GM04504 (cell line): Measurements from ENCODE around the gene JPH3.
A peak's percentile ranks its signal among the peaks of the same experiment; 100 is the strongest.

Experiments used
- DNase-seq: peaks from one replicate; pipeline ENCODE4 v3.0.0-alpha.2; 2012; ENCODE audit warnings: low read depth

JPH3 gene

DNA sequence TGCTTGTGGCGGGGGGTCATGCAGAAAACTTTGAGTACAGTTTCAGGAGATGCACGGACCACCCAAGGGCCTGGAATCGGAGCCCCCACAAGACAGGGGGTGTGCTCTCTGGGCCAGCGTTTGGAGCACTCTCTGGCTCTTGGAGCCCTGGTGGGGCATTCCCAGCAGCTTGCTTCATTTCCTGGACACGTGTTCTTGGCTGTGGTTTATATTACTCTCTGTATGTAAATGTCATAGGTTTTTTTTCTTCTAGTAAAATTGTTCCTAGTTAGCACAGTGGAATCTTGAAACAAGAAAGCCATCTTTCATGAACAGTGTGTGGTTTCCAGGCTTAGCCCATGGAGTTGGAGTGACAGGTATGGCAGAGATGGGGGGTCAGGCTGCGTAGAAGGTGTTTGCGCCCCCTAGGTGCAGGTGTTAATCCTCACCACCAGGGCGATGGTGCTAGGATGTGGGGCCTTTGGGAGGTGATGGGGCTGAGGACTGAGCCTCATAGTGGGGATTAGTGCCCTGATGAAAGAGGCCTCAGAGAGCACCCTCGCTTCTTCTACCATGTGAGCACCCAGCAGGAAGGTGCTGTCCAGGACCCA is 79.8 kb downstream of the JPH3 start:
- peak; percentile 32 for DNase-seq

- DNase-seq: no peak
Measured at GRCh38 chr16:87682852-87683399, 80.6 kb downstream of the JPH3 start.

DNA sequence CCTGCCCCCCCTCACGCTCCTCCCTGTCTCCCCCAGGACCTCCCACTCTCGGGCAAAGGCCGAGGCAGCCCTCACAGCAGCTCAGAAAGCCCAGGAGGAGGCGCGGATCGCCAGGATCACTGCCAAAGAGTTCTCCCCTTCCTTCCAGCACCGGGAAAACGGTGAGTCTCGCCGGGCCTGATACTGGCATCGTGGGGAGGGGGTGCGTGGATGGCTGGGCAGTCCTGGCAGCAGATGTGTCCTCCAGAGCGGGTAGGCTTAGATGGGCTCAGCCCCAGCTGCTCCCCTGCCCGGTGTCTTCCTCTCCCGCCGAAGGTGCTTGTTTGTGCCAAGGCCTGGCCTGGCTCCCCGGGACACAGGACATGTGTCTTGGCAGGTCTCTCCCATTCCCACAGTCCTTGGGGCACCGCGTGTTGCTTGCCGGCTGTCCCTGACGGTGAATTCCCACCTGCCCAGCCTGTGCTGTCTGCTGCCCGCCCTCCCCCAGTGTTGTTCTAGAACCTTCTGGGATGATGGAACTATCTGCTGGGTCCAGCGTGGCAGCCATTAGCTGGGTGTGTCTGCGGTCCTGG is 81.9 kb downstream of the JPH3 start:
- no peak for DNase-seq

- DNase-seq: no peak
Measured at GRCh38 chr16:87684711-87685404, 82.5 kb downstream of the JPH3 start.

DNA sequence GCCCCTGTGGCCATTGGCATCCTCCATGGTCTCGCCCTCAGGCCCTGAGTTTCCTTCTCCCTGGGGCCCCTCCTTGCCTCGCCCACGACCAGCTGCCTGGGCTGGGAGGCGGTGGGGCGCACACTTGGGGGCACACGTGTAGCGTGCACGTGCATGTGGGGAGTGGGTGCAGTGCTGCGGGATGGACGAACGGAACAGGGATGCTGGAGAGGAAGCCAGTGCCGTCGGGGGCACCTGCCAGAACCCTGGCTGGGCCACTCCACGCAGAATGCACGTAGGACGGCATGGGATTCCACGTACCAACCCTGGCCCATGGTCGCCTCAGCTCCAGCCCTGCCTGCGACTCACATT is 83.1 kb downstream of the JPH3 start:
- DNase-seq: no peak

DNA sequence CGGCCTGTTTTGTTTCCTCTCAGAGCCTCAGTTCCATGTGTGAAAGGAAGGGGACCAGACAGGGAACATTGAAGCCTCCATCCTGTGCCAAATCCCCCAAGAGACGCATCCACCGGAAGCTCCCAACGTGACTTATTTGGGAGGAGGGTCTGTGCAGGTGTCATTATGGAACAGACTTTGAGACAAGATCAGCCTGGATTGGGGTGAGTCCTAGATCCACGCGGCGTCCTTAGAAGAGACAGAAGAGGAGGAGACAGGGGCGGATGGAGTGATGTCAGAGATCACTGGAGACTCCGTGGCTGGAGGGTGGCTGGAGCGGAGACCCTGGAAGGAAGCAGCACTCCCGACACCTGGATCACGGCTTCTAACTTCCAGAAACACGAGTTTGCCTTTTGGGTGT is 83.5 kb downstream of the JPH3 start:
- no peak for DNase-seq

DNA sequence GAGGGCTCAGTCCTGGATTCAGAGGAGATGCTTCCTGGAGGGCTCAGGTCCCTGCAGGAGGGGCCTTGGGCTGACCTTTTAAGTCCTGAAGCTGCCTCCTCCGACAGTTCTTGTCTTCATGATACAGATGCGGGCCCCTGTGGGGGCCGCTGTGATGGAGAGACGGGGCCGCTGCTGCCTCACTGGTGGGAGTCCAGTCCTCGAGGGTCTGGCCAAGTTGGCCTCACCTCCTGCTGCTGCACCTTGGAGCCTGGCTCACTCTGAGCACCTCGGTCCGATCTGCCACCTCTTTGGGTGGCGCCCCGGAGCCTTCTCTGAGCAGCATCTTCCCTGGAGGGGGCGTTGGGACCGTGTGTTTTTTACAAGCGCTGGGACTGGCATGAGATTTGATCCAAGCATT is 84.4 kb downstream of the JPH3 start:
- no peak for DNase-seq

DNA sequence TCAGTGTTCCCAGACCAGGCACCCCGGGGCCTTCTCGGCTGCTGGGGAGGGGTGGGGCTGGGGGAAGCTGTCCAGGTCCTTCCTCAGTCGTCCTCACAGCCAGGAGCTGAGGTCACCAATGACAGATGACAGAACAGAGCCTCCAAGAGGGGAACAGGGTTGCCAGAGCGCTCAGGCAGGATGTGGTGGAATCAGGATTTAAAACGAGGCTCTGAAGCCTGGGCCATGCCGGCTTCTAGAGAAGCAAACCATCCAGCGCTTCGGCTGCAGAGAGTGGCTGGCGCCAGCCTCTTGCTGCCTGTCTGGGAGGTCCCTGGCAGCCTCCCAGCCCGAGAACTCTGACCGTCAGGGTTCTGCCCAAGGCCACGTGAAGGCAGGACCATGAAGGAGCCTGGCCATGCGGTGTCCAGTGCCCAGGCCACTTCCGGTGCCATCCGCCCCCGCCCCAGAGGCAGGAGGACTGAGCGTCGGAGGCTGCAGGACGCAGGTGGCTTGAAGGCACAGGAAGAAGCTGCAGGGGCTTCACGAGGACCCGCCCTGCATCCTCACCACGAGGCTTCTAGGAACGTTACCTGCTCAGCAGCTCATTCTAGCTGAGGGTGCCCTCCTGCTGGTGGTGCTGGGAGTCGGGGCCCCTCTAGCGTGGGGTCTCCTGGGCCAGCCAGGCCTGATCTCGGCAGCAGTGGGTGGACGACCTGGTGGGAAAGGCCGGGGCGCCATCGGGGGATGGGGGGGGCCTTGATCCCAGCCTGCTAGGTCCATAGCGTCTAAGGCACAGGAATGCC is 85.0 kb downstream of the JPH3 start:
- DNase-seq: no peak

GRCh38 chr16:87687998-87688529 is 85.8 kb downstream of the JPH3 start:
- DNase-seq: no peak

DNA sequence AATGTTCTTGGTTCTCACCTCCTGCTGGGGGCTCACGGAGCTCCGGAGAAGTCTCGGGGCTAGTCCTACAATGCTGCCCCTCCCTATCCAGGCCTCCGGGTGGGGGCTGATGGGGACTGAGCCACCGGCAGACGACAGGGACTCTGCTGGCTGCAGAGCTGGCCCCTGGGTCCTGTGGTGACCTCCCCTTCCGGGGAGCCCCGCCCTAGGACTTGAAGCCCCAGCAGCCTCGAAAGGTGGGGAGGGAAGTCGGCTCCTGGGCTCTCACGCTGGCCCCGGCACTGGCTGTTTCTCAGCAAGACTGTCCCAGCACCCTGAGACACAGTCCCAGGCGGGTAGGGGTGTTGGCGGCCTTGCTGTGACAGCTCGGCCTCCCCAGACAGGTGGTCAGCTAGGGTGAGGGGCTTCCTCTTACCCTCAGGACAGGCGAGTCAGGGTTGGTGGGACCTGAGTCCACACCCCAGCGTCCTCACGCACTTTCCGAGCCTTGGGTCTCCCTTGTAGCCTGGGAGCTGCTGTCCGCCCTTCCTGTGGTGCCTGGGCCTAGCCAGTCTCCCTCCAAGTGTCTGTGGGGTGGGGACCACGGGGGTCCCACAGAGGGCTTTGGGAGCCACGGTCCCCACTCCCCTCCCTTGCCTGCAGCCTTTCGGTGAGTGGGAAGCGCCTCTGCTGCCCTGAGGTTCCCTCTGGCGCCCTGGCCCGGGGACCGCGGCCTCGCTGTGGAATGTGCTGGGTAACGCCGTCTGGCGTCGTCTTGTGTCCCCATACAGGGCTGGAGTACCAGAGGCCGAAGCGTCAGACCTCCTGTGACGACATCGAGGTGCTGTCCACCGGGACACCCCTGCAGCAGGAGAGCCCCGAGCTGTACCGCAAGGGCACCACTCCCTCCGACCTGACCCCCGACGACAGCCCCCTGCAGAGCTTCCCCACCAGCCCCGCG is 86.8 kb downstream of the JPH3 start:
- DNase-seq: no peak

- no peak for DNase-seq
Measured at GRCh38 chr16:87689956-87690465, 87.7 kb downstream of the JPH3 start.

GRCh38 chr16:87690911-87691685 is 88.8 kb downstream of the JPH3 start:
- no peak for DNase-seq

GRCh38 chr16:87691686-87692079 is 89.4 kb downstream of the JPH3 start:
- no peak for DNase-seq

GRCh38 chr16:87692176-87692575 is 89.9 kb downstream of the JPH3 start:
- DNase-seq: no peak

GRCh38 chr16:87692756-87693155 is 90.4 kb downstream of the JPH3 start:
- no peak for DNase-seq

DNA sequence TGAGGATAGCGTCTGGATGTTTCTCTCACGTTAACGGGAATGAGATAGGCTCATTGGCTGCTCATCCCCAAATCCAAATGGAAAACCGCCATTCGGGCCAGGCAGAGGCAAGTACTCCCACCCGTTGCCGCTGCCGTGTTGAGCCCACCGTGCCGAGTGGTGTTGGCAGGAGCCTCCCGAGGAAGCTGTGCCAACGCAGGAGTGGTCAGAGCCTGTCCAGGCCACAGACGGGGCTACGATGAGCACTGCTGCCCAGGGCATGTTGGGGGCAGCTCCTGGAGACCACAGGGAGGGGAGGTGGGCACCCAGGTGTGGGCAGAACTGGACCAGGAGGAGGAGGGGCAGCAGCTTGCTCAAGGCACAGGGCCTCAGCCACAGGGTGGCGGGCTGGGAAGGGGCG is 91.5 kb downstream of the JPH3 start:
- DNase-seq: no peak

GRCh38 chr16:87694441-87695125 is 92.3 kb downstream of the JPH3 start:
- no peak for DNase-seq

DNA sequence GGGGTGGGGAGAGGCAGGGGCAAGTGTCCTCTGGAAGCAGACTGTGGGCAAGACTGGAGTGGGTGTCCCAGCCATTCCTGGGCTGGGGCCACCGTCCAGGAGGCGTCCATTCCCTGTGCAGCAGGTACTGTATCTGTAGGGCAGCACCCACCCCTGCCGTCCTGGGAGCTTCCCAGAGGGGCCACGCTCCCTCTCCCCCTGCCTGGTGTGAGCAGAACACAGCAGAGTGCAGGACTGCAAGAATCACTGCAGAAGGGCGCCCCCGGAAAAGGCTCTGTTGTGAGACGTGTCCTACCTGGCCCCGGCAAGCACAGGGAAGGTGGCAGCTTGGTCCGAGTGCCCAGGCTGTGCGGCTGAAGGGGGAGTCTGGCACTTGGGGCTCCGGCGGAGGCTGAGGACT is 93.2 kb downstream of the JPH3 start:
- no peak for DNase-seq

GRCh38 chr16:87696726-87697125 is 94.4 kb downstream of the JPH3 start:
- no peak for DNase-seq

GRCh38 chr16:87697256-87697655 is 94.9 kb downstream of the JPH3 start:
- DNase-seq: no peak
